SU-DHL-6 (cell line): ENCODE measurements around the gene WARS2.

ENCODE experiments used
- H2AFZ ChIP-seq: fragments of 200-600 bp; sonication (generic); 2 replicates; pipeline ENCODE4 v1.6.1; 2014; ENCODE audit warnings: low read depth, mild to moderate bottlenecking, moderate library complexity, mixed read lengths, antibody characterized with exemption, low read length; ENCODE audit not compliant: severe bottlenecking
- H3F3A ChIP-seq: fragments of 200-600 bp; shearing (Covaris generic); 2 replicates; pipeline ENCODE4 v1.6.0; 2016; ENCODE audit warnings: antibody characterized with exemption, mild to moderate bottlenecking; ENCODE audit not compliant: insufficient read depth
- H3K27ac ChIP-seq: fragments of 200-600 bp; sonication (generic); 2 replicates; pipeline ENCODE4 v1.5.1; 2016; ENCODE audit warnings: low read depth, mild to moderate bottlenecking, low read length, moderate library complexity, mixed read lengths
- H3K27me3 ChIP-seq: fragments of 200-600 bp; sonication (generic), shearing (Covaris generic); 2 replicates; pipeline ENCODE4 v1.6.0; 2014; ENCODE audit warnings: mild to moderate bottlenecking, low read length
- H3K36me3 ChIP-seq: fragments of 200-600 bp; sonication (generic); 2 replicates; pipeline ENCODE4 v1.6.1; 2014; ENCODE audit warnings: mild to moderate bottlenecking, low read length, mixed read lengths
- H3K4me2 ChIP-seq: fragments of 300-600, 200-600 bp; shearing (Covaris generic), sonication (generic); 2 replicates; pipeline ENCODE4 v1.6.0; 2014; ENCODE audit warnings: low read length, low read depth, mild to moderate bottlenecking; ENCODE audit not compliant: poor library complexity, severe bottlenecking
- H3K4me3 ChIP-seq: fragments of 200-600 bp; sonication (generic); 2 replicates; pipeline ENCODE4 v1.5.1; 2014; ENCODE audit warnings: antibody characterized with exemption, low read length, mild to moderate bottlenecking, mixed read lengths; ENCODE audit not compliant: insufficient read depth, poor library complexity, severe bottlenecking
- H3K79me2 ChIP-seq: fragments of 200-600 bp; sonication (generic); 2 replicates; pipeline ENCODE4 v1.6.1; 2014; ENCODE audit warnings: mild to moderate bottlenecking, low read length, moderate library complexity; ENCODE audit not compliant: insufficient read depth
- H3K9ac ChIP-seq: fragments of 200-600 bp; sonication (generic); 2 replicates; pipeline ENCODE4 v1.7.0; 2014; ENCODE audit warnings: mild to moderate bottlenecking, low read length
- H3K9me2 ChIP-seq: fragments of 200-600 bp; sonication (generic); replicated peaks from 2 replicates; pipeline ENCODE4 v1.6.1; 2014; ENCODE audit warnings: low read length; ENCODE audit not compliant: insufficient read depth
- H3K9me3 ChIP-seq: fragments of 200-600 bp; sonication (generic); 2 replicates; pipeline ENCODE4 v1.6.1; 2014; ENCODE audit warnings: low read length, mixed read lengths; ENCODE audit not compliant: insufficient read depth
- H4K20me1 ChIP-seq: fragments of 200-600 bp; sonication (generic); 2 replicates; pipeline ENCODE4 v1.6.1; 2014; ENCODE audit warnings: low read depth, mild to moderate bottlenecking, antibody characterized with exemption, low read length, moderate library complexity, mixed read lengths
- CTCF ChIP-seq: fragments of 200-600 bp; sonication (generic); IDR thresholded peaks from one replicate; pipeline ENCODE4 v1.5.1; 2017; ENCODE audit warnings: antibody characterized with exemption, mild to moderate bottlenecking, low read length, moderate library complexity; ENCODE audit not compliant: insufficient read depth, poor library complexity, severe bottlenecking
- EZH2phosphoT487 ChIP-seq: fragments of 200-600 bp; sonication (generic), shearing (Covaris generic); conservative IDR thresholded peaks from 2 replicates; pipeline ENCODE4 v1.6.1; 2018; ENCODE audit warnings: mild to moderate bottlenecking, antibody characterized with exemption, low read length, moderate library complexity, mixed read lengths

WARS2 gene

GRCh38 chr1:119007339-119007669, 133.1 kb downstream of the WARS2 start:
- Histone ChIP-seq H3K4me2 (no peak overlapping the region), H3K4me3 (no peak overlapping the region), H3K27me3 (no peaks in the 10 kb centered on the region), H3K9ac (no peak overlapping the region), H3K9me3 (no peaks in the 10 kb centered on the region), H4K20me1 (no peaks in the 10 kb centered on the region), H3K9me2 (no peaks in the 10 kb centered on the region), H2AFZ (no peak overlapping the region), H3K79me2 (no peaks in the 10 kb centered on the region), H3F3A (no peaks in the 10 kb centered on the region), H3K27ac (no peak overlapping the region), H3K36me3 (no peaks in the 10 kb centered on the region)
- TF ChIP-seq CTCF (no peak), EZH2phosphoT487 (no peak)

- no peak for TF ChIP-seq EZH2phosphoT487
- TF ChIP-seq CTCF: no peak
- Histone ChIP-seq H3K9me2 (no peaks in the 10 kb centered on the region), H3K79me2 (no peaks in the 10 kb centered on the region), H3K9ac (no peak overlapping the region), H3K27me3 (no peaks in the 10 kb centered on the region), H4K20me1 (no peaks in the 10 kb centered on the region), H3K36me3 (no peaks in the 10 kb centered on the region), H3K4me3 (no peak overlapping the region), H3K4me2 (no peak overlapping the region), H3K27ac (no peak overlapping the region), H2AFZ (no peak overlapping the region), H3K9me3 (no peaks in the 10 kb centered on the region), H3F3A (no peaks in the 10 kb centered on the region)
These were observed 133.8 kb downstream of the WARS2 start for GRCh38 chr1:119006406-119007279.

- H3K9ac ChIP-seq: no peak overlapping the region
- no peaks in the 10 kb centered on the region for H4K20me1 ChIP-seq
- H3K79me2 ChIP-seq: no peaks in the 10 kb centered on the region
- H3K4me2 ChIP-seq: no peak overlapping the region
- H3K27ac ChIP-seq: no peak overlapping the region
- no peaks in the 10 kb centered on the region for H3K36me3 ChIP-seq
- TF ChIP-seq EZH2phosphoT487 (no peak), CTCF (no peak)
- H3K9me2 ChIP-seq: no peaks in the 10 kb centered on the region
- no peaks in the 10 kb centered on the region for H3F3A ChIP-seq
- no peak overlapping the region for H3K4me3 ChIP-seq
- H3K9me3 ChIP-seq: no peaks in the 10 kb centered on the region
- no peaks in the 10 kb centered on the region for H3K27me3 ChIP-seq
- no peak overlapping the region for H2AFZ ChIP-seq
These were observed 134.6 kb downstream of the WARS2 start for GRCh38 chr1:119005724-119006405.
